DMS53 treated with DMSO at 0.1 percent for 48 hours (cell line): ENCODE data around the gene TLE1.
A peak's percentile ranks its signal among the peaks of the same experiment; 100 is the strongest.

Experiments used
- DNase-seq: peaks from one replicate; lab custom pipeline; 2025; ENCODE audit not compliant: unreplicated experiment; lab: John Stamatoyannopoulos, UW

The TLE1 gene

DNA sequence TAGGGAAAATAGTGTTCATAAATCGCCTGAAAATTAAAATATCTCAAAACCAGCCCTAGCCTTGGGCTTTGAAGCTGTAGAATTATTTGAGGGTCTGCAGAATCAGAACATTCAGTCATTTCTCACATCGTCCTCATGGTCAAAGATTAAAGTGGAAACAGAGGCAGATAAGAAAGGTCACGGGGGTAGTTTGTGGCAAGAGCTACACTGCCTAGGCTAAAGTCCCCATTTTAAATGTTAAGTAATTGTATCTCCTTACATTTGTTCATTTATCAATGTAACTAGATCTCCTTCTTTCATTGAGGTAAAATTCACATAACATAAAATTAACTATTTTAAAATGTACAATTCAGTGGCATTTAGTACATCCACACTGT lies 139.2 kb downstream of the TLE1 start:
- DNase-seq = no peak

GRCh38 chr9:81549500-81550206 lies 139.7 kb downstream of the TLE1 start:
- DNase-seq = no peak

DNA sequence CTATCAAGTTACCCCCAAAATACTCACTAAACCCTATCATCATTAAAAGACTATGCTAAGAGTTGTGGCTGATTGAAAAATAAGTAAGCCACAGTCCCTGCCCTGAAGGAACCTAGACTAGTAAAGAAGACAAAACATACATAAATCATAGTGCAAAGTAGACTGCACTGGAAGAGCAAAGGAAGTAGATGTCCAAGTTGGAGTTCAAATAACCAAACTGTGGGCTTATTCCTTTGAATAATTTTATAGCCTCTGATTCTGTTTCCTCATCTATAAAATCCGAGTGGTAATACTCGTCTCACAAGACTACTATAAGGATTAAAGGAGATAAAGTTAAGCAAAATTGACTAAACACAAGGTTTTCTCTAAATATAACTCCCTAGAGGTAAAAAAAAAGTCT lies 140.4 kb downstream of the TLE1 start:
- no peak for DNase-seq

- no peak for DNase-seq
Measured at GRCh38 chr9:81546489-81546888, 142.9 kb downstream of the TLE1 start.

DNA sequence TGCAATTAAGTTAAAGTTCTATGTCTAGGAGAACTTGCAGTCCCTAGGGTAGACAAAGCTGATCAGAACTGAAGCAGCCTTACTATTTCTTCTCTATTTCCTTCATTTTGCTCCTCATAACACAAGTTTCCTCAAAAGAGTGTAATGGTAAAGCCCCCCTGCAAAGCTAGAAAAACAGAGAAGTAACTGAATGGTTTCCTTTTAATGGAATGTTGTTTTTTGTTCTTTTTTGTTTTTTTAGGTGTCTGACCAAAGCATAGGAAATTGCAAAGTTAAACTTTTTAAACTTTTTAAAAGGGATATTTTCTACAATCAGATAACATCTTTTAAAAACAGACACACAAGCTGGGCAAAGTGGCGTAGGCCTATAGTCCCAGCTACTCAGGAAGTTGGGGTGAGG lies 145.7 kb downstream of the TLE1 start:
- DNase-seq = no peak

- no peak for DNase-seq
Measured at GRCh38 chr9:81542118-81542889, 147.0 kb downstream of the TLE1 start.

- DNase-seq = no peak
Measured at GRCh38 chr9:81540142-81540710, 149.1 kb downstream of the TLE1 start.

DNA sequence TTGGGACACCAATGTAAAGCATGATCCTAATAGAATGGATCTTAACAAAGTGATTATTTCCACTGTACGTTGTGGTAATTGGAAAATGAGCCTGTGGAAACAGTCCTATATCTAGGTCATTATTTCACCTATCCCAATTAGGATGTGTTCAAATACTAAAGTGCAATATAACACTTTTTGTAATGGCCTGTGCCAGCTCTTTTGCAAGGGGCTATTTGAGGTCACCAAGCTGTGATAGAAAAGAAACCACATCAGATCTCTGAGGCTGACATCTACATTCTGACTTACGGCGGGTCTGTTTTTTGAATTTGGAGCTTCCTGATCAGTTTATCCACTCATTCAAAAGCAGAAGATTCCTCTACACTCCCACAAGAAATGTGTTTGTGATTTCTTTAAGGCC lies 150.0 kb downstream of the TLE1 start:
- no peak for DNase-seq

DNA sequence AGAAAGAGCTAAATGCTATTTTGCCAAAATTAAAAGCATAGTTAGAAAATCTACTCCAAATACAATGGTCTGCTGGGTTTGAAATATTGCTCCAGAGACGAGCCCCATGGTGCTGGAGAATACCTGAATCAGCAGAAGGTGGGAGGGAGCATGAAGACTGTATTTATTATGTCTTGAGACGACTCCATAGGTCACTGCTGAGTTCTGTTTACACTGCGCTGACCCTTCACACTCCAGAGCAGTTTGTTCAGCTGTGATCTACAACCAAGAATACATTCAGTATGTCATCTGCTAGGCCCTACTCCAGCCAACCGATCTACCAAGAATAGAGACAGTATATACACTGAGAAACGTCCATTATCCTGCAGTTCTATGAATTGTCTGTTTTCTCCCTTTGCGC lies 150.5 kb downstream of the TLE1 start:
- DNase-seq = peak; percentile 38

DNA sequence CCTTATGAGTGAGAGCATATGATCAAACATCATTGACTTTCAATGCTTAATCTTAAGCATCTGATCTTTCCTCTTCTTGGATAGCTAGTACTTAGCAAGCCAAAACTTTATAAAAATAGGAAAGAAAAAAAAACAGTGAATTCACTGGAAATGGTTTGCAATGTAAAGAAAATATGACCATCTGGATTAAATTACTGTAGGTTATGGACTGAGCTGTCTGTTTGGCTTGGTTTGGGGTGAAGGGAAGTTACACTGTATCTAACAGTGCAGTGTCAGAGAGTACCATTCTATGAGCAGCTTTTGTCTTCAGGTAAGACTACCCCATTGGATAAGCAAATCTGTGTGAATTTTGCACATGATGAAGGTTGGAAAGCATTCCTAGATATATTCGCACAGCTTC lies 151.4 kb downstream of the TLE1 start:
- no peak for DNase-seq

DNA sequence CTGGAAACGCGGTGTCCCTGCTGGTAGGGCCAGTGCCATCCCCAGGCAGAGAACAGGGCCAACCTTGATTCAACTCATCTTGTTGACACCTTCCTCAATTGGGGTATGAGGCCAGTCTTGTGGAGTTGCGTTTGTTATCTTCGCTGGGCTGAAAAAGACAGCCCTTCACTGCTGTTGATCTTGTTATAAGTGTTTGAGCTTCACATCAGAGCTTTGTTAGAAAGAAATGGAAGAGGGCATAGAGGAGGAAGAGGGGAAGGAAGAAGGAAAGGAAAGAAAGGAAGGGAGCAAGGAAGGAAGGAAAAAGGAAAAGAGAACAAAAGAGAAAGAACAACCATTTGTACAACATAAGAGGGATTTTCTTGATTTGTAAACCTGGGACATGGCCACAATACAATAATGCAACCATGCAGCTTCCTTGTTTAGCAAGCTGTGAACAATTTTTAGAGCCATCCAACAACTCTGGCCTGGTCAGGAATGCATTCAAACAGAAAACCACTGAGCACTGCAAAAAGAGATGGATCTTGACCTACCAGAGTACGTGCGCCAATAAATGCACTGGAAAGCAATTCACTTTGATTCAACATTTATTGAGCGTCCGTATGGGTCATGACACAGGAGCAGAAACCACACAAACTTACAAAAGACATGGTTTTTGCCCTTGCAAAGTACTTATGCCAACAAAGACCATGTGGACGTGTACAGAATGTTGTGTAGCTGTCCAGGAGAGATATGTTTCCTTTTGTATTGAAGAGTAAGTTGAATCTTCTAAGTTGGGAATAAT lies 152.9 kb downstream of the TLE1 start:
- no peak for DNase-seq

GRCh38 chr9:81535542-81536241 lies 153.7 kb downstream of the TLE1 start:
- peak; percentile 88 for DNase-seq

DNA sequence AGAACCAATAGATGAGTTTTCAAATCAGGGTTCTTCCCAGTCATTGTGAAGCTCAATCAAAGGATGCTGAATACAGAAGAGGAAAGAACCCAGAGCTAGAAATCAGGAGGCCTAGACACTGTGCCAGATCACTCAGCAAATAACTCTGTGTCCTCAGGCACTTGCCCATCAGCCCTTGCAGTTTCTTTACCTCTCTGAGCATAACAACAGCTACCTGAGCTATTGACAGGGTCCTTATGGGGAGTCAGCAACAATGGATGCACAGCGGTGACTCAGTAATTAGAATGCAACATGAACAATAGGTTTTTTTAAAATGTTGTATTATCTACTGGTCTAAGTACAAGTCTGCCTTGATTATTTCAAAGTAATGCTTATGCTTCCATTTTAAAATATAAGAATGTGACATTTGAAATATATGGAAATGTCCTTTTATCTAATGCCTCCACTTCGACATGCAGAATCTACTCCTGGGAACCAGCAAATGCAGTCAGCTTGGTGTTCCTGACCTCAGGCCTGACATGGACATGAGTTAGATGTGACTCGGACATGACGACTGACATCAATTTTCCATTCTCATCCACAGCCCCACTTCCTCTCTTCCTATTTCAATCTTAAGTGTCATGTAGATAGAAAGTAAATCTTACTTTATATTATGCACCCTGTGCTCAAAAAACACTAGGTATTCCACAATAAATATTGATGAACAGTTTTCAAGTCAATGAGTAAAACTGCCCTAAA lies 155.0 kb downstream of the TLE1 start:
- no peak for DNase-seq
